NCI-H146 (cell line): Measurements from ENCODE around the gene GPN3.
A peak's percentile ranks its signal among the peaks of the same experiment; 100 is the strongest.
"Not testable (repeated sequence)": the region's sequence is repeated elsewhere in the genome, so short reads cannot be mapped to it uniquely, and the experiment has no call there.

Experiments used
- DNase-seq: peaks from one replicate; lab custom pipeline; 2025; lab: John Stamatoyannopoulos, UW

Gene GPN3

GRCh38 chr12:110444455-110444854, 23.6 kb downstream of the GPN3 start:
- no peak for DNase-seq

- DNase-seq: no peak
Observed at GRCh38 chr12:110436231-110436630, 31.8 kb downstream of the GPN3 start.

DNA sequence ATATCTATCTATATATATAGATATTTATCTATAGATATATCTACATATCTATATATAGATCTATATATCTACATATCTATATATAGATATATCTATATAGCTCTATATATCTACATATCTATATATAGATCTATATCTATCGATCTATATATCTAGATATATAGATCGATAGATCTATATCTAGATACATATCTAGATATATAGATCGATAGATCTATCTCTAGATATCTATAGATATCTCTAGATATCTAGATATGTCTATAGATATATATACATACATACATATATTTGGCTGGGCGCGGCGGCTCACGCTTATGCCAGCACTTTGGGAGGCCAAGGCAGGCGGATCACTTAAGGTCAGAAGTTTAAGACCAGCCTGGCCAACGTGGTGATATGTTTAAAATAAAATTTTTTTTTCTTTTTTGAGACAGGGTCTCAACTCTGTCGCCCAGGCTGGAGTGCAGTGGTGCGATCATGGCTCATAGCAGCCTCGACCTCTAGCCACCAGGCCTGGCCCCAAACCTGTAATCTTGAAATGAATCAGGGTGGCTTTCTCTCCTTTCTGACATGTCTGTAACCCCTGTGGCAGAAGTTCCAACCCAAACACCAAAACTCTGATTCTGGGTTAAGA, 36.0 kb downstream of the GPN3 start:
- no peak for DNase-seq

- not testable (repeated sequence) for DNase-seq
Observed at GRCh38 chr12:110429676-110430075, 38.4 kb downstream of the GPN3 start.

DNA sequence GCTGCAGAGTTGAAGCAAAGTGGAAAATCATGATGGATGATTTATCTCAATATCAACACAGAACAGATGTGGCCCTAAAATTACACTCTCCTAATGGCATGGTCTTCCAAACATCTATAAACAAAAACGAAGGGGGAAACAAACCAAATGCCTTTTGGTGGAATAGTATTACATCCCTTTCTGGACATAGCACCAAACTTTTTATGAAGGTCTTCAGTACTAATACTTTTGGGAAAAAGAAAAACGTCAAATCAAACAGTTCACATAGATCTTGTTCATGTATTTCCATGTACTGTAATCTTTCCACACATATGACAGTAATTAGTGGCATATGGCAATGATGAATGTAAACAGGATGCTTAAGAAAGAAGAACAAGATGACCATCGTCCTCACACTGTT, 41.7 kb downstream of the GPN3 start:
- no peak for DNase-seq

- DNase-seq: no peak
Observed at GRCh38 chr12:110424237-110424636, 43.8 kb downstream of the GPN3 start.

- no peak for DNase-seq
Observed at GRCh38 chr12:110421701-110422100, 46.4 kb downstream of the GPN3 start.

GRCh38 chr12:110421159-110421661, 46.8 kb downstream of the GPN3 start:
- no peak for DNase-seq

DNA sequence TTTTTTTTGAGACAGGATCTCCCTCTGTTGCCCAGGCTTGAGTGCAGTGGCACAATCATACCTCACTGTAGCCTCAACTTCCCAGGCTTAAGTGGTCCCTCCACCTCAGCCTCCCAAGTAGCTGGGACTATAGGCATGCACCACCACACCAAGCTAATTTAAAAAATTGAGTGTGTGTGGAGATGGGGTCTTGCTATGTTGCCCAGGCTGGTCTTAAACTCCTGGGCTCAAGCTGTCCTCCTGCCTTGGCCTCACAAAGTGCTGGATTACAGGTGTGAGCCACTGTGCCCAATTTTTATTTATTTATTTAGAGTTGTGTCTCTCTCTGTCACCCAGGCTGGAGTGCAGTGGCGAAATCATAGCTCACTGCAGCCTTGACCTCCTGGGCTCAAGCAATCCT, 47.4 kb downstream of the GPN3 start:
- DNase-seq: not testable (repeated sequence)

DNA sequence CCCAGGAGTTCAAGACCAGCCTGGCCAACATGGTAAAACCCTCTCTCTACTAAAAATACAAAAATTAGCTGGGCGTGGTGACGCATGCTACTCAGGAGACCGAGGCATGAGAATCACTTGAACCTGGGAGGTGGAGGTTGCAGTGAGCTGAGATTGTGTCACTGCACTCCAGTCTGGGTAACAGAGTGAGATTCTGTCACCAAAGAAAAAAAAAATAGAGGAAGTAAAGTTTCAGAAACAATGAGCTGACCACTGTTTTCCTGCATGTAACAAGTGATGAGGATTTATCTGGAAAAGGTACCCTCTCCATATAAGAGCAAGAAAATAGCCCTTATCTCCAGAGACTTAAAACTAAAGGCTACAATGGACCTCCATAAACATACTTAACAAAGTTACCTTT, 50.9 kb downstream of the GPN3 start:
- DNase-seq: not testable (repeated sequence)

DNA sequence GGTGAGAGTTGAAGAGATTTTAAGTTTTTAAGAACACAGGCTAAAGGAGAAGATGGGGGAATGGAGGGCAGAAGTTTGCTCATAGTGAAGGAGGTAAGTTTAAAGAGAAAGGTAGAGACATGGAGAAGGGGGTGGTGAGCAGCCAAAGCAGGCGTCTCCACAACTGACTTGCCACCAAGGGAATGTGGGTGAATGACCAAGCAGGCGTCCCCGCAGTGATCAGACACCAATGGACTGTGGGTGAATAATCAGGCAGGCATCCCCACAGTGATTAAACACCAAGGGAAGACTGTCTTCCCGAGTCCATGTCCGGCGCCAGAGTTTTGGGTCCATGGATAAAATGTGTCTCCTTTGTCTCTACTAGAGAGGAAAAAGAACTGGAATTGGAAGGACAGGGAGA, 58.0 kb downstream of the GPN3 start:
- DNase-seq: not testable (repeated sequence)

DNA sequence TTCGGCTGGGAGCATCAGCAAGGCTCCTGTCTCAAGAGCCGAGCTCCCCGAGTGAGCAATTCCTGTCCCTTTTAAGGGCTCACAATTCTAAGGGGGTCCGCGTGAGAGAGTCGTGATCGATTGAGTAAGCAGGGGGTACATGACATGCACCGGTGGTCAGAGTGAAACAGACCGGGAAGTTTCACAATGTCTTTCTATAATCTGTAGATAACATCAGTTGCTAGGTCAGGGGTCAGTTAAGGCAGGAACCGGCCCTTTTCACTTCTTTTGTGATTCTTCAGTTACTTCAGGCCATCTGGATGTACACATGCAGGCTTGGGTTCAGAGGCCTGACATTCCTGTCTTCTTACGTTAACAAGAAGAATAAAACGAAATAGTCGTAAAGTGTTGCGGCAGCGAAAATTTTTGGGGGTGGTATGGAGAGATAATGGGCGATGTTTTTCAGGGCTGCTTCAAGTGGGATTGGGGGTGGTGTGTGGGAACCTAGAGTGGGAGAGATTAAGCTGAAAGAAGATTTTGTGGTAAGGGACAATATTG, 62.9 kb downstream of the GPN3 start:
- not testable (repeated sequence) for DNase-seq

- DNase-seq: peak; percentile 84
Observed at GRCh38 chr12:110403976-110404682, 63.9 kb downstream of the GPN3 start.

DNA sequence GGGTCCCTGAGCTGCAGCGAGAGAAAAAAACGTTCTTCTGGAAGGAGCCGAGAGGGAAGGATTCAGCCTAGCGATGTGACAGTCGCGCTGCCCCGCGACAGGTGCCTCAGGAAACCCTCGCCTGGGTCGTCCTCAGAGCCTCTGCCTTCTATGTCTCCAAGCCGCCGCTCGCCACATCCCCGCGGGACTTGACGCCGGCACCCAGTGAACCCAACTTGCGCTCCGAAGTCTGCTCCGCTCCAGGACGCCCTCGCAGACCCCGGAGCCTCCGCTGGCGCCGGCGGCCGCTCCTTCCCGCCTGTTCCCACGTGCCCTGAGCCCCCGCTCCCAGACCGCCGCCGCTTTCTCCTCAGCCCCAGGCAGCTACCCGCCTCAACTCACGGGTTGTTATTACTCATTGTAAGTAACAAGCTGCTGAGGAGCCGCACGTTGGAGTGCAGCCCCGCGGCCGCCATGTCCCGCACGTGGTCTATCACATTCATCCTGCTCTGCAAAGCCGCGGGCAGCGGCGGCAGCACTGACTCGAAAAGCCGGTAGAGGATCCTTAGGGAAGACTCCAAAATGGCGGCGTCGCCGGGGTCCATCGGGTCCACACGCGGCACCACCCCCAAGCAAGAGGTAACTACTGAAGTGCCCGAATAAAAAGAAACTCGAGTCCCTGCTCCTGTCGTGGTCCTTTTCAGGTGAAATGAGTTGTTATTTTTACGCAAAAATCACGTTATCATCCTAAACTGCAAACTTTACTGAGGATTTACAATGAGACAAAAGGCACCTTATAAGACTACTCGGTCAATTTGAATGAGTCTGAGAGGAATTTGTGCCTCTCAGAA, 64.7 kb downstream of the GPN3 start, which contains the start of gene ANAPC7:
Gene ANAPC7, minus strand, starts transcription at position 563 of the 830 bp plus-strand sequence. Its CDS starts 81 bp downstream, at position 482.
- peak; percentile 93 for DNase-seq
